A375 (cell line): ENCODE measurements around the gene FBXO15. TPM values are rescaled to one million over a fixed set of nuclear protein-coding genes. Genes with fewer than 3 reads are reported as not detected.

Experiments used
- total RNA-seq: library from RNA; depleted of rRNA; stranded (reverse); fragments of >200 nt; shearing (Covaris generic); gene quantifications from 2 replicates; pipeline ENCODE4 v1.2.3, GENCODE V29; 2014; rRNA removed

The FBXO15 gene, protein sequence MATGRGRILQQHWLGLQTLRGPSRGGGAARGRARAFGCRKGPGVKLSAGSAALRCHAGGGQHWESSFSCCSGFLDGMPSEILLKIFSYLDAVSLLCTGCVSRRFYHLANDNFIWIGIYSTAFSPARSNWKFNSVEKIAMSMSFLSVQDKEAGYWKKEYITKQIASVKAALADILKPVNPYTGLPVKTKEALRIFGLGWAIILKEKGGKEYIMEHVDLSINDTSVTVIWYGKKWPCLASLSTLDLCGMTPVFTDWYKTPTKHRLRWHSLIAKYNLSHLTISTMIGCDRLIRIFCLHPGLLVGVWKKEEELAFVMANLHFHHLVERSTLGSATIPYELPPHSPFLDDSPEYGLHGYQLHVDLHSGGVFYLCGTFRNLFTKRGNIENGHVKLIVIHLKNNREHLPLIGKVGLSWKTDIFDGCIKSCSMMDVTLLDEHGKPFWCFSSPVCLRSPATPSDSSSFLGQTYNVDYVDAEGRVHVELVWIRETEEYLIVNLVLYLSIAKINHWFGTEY
- 0.96 and 1.8 TPM in 2 replicates for total RNA-seq

DNA sequence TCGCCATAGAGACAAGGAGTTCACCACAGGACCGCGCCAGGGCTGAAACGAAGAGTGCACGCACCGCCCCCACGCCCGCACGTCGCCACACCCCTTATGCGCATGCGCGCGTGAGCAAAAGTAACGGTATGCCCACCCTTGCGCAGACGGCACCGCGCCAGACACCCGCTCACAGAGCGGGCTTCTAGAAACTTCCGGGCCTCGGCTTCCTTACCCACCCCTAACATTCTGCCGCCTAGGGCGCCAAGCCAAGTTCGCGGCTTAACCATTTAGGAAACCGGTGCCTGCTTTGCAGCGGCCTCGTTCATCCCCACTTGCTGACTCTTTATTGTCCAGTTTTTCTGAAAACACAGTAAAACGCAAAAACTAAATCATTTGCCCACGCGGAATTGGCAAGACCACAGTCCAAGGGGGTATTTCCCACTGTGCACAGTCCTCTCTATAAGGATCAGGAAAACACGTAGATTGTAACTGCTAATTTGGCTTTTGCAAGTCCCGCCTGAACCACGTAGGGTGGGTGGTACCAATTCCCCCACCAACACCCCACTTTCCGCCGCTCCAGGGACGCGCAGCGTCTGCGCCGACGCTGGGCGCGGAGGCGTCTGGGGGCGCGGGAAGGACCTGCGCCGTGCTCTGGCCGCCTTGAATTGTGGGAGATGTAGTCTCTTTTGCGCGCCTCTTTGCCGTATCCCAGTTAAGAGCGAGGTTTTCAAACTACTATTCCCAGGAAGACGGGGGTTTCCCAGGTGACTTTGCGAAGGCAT, at the start of gene FBXO15, which contains the start of gene TIMM21:
Gene FBXO15, minus strand, starts transcription at position 56 of the 764 bp plus-strand sequence. Its CDS starts 49 bp downstream, at position 7.
Gene TIMM21, plus strand, starts transcription at position 745 of the 764 bp plus-strand sequence. CDS start 286 bp downstream, outside the sequence.

Other genes starting within 250 kb of the FBXO15 start
- gene TIMM21, start 689 bp upstream of the FBXO15 start, total RNA-seq, result 32.7 and 60.3 TPM in 2 replicates
- 17.3 and 24.2 TPM in 2 replicates for gene CYB5A, start 144.1 kb upstream of the FBXO15 start, total RNA-seq
- gene C18orf63, start 168.0 kb upstream of the FBXO15 start, total RNA-seq, result not detected in 2 replicates